ENCODE measurements around the gene ELAPOR2. TPM values are rescaled to one million over a fixed set of nuclear protein-coding genes. Genes with fewer than 3 reads are reported as not detected.

ELAPOR2 gene, protein sequence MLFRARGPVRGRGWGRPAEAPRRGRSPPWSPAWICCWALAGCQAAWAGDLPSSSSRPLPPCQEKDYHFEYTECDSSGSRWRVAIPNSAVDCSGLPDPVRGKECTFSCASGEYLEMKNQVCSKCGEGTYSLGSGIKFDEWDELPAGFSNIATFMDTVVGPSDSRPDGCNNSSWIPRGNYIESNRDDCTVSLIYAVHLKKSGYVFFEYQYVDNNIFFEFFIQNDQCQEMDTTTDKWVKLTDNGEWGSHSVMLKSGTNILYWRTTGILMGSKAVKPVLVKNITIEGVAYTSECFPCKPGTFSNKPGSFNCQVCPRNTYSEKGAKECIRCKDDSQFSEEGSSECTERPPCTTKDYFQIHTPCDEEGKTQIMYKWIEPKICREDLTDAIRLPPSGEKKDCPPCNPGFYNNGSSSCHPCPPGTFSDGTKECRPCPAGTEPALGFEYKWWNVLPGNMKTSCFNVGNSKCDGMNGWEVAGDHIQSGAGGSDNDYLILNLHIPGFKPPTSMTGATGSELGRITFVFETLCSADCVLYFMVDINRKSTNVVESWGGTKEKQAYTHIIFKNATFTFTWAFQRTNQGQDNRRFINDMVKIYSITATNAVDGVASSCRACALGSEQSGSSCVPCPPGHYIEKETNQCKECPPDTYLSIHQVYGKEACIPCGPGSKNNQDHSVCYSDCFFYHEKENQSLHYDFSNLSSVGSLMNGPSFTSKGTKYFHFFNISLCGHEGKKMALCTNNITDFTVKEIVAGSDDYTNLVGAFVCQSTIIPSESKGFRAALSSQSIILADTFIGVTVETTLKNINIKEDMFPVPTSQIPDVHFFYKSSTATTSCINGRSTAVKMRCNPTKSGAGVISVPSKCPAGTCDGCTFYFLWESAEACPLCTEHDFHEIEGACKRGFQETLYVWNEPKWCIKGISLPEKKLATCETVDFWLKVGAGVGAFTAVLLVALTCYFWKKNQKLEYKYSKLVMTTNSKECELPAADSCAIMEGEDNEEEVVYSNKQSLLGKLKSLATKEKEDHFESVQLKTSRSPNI
- total RNA-seq: 3.3 and 7.8 TPM in 2 replicates

GRCh38 chr7:87059525-87060287 is at the start of gene ELAPOR2:
ELAPOR2 (minus strand) TSS chr7:87059654; CDS start chr7:87059513, 141 bp downstream.

Other genes starting within 250 kb of the ELAPOR2 start
- 62.8 and 84.8 TPM in 2 replicates for gene DMTF1, start 92.8 kb upstream of the ELAPOR2 start, total RNA-seq
- gene TMEM243, start 160.1 kb upstream of the ELAPOR2 start, total RNA-seq: 30.0 and 31.3 TPM in 2 replicates